Fibroblast of lung (primary cell): ENCODE measurements around the gene MAMLD1. TPM values are rescaled to one million over a fixed set of nuclear protein-coding genes. Genes with fewer than 3 reads are reported as not detected.

ENCODE experiments used
- DNase-seq, 2 donors: peaks; one replicate each; pipeline versions ENCODE4 v3.0.0 to v3.0.0-alpha.2; 2010; ENCODE audit warnings: low read depth in 2 of 2
- H2AFZ ChIP-seq: 2 replicates; pipeline ENCODE4 v1.5.1; 2012; ENCODE audit warnings: low read length, control low read depth, inconsistent platforms
- H3K27ac ChIP-seq: 2 replicates; pipeline ENCODE4 v1.5.1; 2011; ENCODE audit warnings: low read length, control low read depth; ENCODE audit not compliant: insufficient read depth
- H3K27me3 ChIP-seq: 2 replicates; pipeline ENCODE4 v1.5.1; 2011; ENCODE audit warnings: mild to moderate bottlenecking, low read length; ENCODE audit not compliant: control insufficient read depth, insufficient read depth
- H3K36me3 ChIP-seq: 2 replicates; pipeline ENCODE4 v1.5.1; 2011; ENCODE audit warnings: low read length; ENCODE audit not compliant: control insufficient read depth, insufficient read depth
- H3K4me1 ChIP-seq: 2 replicates; pipeline ENCODE4 v1.5.1; 2011; ENCODE audit warnings: low read length; ENCODE audit not compliant: control insufficient read depth, insufficient read depth; ENCODE audit errors: extremely low read depth
- H3K4me2 ChIP-seq: 2 replicates; pipeline ENCODE4 v1.5.1; 2011; ENCODE audit warnings: low read length, control low read depth; ENCODE audit not compliant: insufficient read depth; ENCODE audit errors: extremely low read depth
- H3K4me3 ChIP-seq, 4 experiments: fragments of 200-600 bp in 1 of 4; sonication (generic) in 1 of 4; replicated peaks in 1 of 4; 2 replicates each; pipeline ENCODE4 v1.5.1; 2011 to 2016; ENCODE audit warnings: low read length in 4 of 4, low read depth in 3 of 4, mild to moderate bottlenecking in 3 of 4, control low read depth in 2 of 4, inconsistent platforms in 1 of 4, mixed read lengths in 1 of 4; ENCODE audit not compliant: insufficient read depth in 1 of 4; ENCODE audit errors: control extremely low read depth in 1 of 4
- H3K79me2 ChIP-seq: 2 replicates; pipeline ENCODE4 v1.5.1; 2012; ENCODE audit warnings: mild to moderate bottlenecking, low read length, inconsistent platforms; ENCODE audit not compliant: control insufficient read depth, insufficient read depth
- H3K9ac ChIP-seq: 2 replicates; pipeline ENCODE4 v1.5.1; 2011; ENCODE audit warnings: mild to moderate bottlenecking, low read length, control low read depth; ENCODE audit not compliant: insufficient read depth
- H3K9me3 ChIP-seq: 2 replicates; pipeline ENCODE4 v1.5.1; 2012; ENCODE audit warnings: low read depth, low read length; ENCODE audit not compliant: control insufficient read depth, insufficient read depth
- H4K20me1 ChIP-seq: 2 replicates; pipeline ENCODE4 v1.5.1; 2011; ENCODE audit warnings: low read length; ENCODE audit not compliant: control insufficient read depth, insufficient read depth; ENCODE audit errors: extremely low read depth
- CTCF ChIP-seq, 2 donors: IDR thresholded peaks in 1 of 2; conservative IDR thresholded peaks in 1 of 2; 1 replicate in 1 of 2; 2 replicates in 1 of 2; pipeline ENCODE4 v1.5.1; 2011 to 2012; ENCODE audit warnings: low read length in 2 of 2, control low read depth in 1 of 2, inconsistent platforms in 1 of 2, low read depth in 1 of 2, mild to moderate bottlenecking in 1 of 2
- EZH2 ChIP-seq: IDR thresholded peaks from 2 replicates; pipeline ENCODE4 v1.5.1; 2012; ENCODE audit warnings: low read length, control low read depth, mild to moderate bottlenecking; ENCODE audit errors: missing control alignments
- polyA plus RNA-seq, 2 donors: library from polyadenylated mRNA; depleted of rRNA in 1 of 2; stranded (reverse) in 1 of 2; unstranded in 1 of 2; fragments of >200 nt; gene quantifications; 2 replicates each; pipeline ENCODE4 v1.2.1, GENCODE V29; 2011 to 2012; ENCODE audit warnings: missing spikeins in 1 of 2
- total RNA-seq: library from RNA; depleted of rRNA; stranded (reverse); fragments of >200 nt; gene quantifications from 2 replicates; pipeline ENCODE4 v1.2.1, GENCODE V29; 2014

The MAMLD1 gene
- total and polyA plus RNA-seq, 2 donors (not counting 1 experiment from before 2014, with no cell fraction given), result 3.6 to 15.5 TPM

- Histone ChIP-seq H3K36me3 (no peaks in the 10 kb centered on the region), H3K9me3 (no peaks in the 10 kb centered on the region), H3K27ac (no peak overlapping the region), H3K4me3 (no peak overlapping the region), H3K79me2 (no peaks in the 10 kb centered on the region), H3K9ac (no peak overlapping the region), H4K20me1 (peaks cover 2% of the 10 kb centered on the region), H2AFZ (no peak overlapping the region), H3K4me2 (no peak overlapping the region), H3K4me1 (no peaks in the 10 kb centered on the region), H3K27me3 (no peaks in the 10 kb centered on the region)
- peak in 1 of 2 donors; percentile 12 for DNase-seq
- TF ChIP-seq CTCF (conservative IDR thresholded peaks at IDR 0.05 in 1 of 2, IDR thresholded peaks at IDR 0.05 in 1 of 2; ENCODE audit: low read depth in 1 of 2, low read length in 2 of 2), result no peak
- no peak for TF ChIP-seq EZH2
Observed at GRCh38 chrX:150456466-150456865, 93.3 kb downstream of the MAMLD1 start.

- Histone ChIP-seq H3K4me3 (no peak overlapping the region), H3K36me3 (no peaks in the 10 kb centered on the region), H2AFZ (no peak overlapping the region), H3K9me3 (no peaks in the 10 kb centered on the region), H4K20me1 (peaks cover 2% of the 10 kb centered on the region), H3K79me2 (no peaks in the 10 kb centered on the region), H3K4me2 (no peak overlapping the region), H3K27me3 (no peaks in the 10 kb centered on the region), H3K27ac (no peak overlapping the region), H3K9ac (no peak overlapping the region), H3K4me1 (no peaks in the 10 kb centered on the region)
- DNase-seq, result no peak
- TF ChIP-seq EZH2, result no peak
- TF ChIP-seq CTCF (conservative IDR thresholded peaks at IDR 0.05 in 1 of 2, IDR thresholded peaks at IDR 0.05 in 1 of 2; ENCODE audit: low read depth in 1 of 2, low read length in 2 of 2), result no peak
Observed at GRCh38 chrX:150456941-150457340, 93.8 kb downstream of the MAMLD1 start.

- Histone ChIP-seq H3K4me3 (no peak overlapping the region), H3K36me3 (no peaks in the 10 kb centered on the region), H3K4me2 (no peak overlapping the region), H3K27ac (no peak overlapping the region), H2AFZ (no peak overlapping the region), H3K9ac (no peak overlapping the region), H3K27me3 (no peaks in the 10 kb centered on the region), H3K4me1 (no peaks in the 10 kb centered on the region), H4K20me1 (peaks cover 2% of the 10 kb centered on the region), H3K79me2 (no peaks in the 10 kb centered on the region), H3K9me3 (no peaks in the 10 kb centered on the region)
- TF ChIP-seq EZH2 (no peak), CTCF (conservative IDR thresholded peaks at IDR 0.05 in 1 of 2, IDR thresholded peaks at IDR 0.05 in 1 of 2; ENCODE audit: low read depth in 1 of 2, low read length in 2 of 2) (no peak)
- no peak for DNase-seq
Observed at GRCh38 chrX:150459196-150459595, 96.1 kb downstream of the MAMLD1 start.
